HG02884 (cell line): ENCODE measurements around the gene ADCK1.
"Not testable (repeated sequence)": the region's sequence is repeated elsewhere in the genome, so short reads cannot be mapped to it uniquely, and the experiment has no call there.

ENCODE experiments used
- ATAC-seq: cut with Tn5 transposase; IDR thresholded peaks from one replicate; pipeline ENCODE4 v1.9.1; 2021; ENCODE audit warnings: mild to moderate bottlenecking, moderate library complexity; ENCODE audit not compliant: unreplicated experiment

Gene ADCK1

DNA sequence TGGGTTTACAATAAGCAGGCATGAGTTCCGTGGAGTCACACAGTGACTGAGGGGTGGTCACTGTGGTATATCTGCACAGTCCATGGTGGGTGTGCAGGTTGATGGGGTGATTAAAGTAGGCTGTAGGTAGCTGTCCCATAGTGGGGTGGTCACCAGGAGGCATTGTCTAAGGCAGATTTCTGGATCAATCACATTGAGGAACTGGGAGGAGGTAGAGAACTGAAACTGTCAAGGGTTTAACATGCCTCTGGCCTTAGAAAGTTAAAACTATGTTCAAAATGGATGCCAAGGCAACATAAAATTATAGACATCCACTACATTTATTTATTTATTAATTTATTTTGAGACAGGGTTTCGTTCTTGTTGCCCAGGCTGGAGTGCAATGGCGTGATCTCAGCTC lies 8.3 kb downstream of the ADCK1 start:
- no peak for ATAC-seq

DNA sequence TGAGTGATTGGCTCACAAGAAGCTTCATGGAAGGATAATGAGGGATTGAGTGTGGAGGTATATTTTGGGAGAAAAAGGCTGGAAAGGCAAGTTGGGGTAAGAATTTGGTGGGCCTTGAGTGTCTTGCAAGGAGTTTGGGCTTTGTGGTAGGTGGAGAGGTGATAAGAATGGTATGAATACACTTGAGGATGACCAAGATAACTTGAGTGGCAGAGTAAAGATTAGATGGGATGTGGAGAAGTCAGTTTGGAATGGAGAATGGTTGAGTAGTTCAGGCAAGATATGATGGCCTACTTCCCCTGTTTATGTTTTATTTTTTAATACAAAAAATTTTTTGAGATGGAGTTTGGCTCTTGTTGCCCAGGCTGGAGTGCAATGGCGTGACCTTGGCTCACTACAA lies 9.1 kb downstream of the ADCK1 start:
- ATAC-seq: no peak

DNA sequence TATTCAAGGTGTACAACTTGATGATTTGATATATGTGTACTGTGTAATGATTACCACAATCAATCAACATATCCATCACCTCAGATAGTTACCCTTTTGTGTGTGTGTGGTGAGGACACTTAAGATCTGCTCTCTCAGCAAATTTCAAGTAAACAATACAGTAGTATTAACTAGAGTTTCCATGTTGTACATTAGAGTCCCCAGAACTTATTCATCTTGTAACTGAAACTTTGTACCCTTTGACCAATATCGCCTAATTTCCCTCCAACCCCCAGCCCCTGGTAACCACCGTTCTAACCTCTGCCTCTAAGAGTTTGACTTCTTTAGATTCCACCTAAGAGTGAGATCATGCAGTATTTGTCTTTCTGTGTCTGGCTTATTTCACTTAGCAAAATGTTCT lies 12.1 kb downstream of the ADCK1 start:
- ATAC-seq: peak; percentile 69

DNA sequence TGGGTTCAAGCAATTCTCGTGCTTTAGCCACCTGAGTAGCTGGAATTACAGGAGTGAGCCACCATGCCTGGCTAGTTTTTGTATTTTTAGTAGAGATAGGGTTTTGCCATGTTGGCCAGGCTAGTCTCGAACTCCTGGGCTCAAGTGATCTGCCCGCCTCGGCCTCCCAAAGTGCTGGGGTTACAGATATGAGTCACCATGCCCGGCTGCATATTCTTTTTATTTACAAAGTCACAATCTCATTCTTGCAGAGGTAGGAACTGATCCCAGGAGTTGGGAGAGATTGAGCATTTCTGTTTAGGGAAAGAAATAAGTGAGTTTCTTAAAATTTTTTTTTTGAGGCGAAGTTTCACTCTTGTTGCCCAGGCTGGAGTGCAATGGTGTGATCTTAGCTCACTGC lies 12.8 kb downstream of the ADCK1 start:
- not testable (repeated sequence) for ATAC-seq

DNA sequence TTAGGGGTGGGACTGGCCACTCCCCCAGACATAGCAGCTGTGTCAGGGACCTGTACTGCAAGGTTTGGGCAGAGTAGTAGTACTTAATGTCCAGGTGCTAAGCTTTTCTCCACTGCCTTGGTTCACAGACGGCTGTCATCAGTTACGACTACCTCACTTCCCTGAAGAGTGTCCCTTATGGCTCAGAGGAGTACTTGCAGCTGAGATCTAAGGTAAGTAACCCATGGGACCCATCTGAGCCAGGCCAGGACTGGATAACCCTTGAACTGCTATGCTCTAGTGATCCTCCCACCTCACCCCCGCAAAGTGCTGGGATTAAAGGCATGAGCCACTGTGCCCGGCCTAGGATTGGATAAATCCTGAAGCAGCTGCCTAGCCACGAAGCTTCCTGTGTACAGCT lies 22.4 kb downstream of the ADCK1 start:
- no peak for ATAC-seq

DNA sequence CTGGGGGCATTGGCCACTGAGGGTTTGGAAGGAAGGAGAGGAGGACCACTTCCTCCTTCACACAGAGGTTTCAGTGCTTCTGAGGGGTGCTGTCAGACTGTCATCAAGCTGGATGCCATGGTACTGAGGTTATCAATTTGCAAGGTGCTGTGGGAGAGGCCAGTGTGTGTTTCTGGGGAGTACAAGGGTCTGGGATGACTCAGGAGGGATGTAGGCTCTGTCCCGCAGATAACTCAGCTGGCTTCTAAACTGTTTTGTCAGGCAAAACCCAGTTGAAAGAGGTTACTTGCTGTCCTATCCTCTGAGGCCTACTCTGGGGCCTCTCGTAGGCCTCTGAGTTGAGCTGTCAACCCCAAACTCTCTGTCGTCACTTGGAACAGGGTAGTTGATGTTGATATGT lies 22.8 kb downstream of the ADCK1 start:
- no peak for ATAC-seq

DNA sequence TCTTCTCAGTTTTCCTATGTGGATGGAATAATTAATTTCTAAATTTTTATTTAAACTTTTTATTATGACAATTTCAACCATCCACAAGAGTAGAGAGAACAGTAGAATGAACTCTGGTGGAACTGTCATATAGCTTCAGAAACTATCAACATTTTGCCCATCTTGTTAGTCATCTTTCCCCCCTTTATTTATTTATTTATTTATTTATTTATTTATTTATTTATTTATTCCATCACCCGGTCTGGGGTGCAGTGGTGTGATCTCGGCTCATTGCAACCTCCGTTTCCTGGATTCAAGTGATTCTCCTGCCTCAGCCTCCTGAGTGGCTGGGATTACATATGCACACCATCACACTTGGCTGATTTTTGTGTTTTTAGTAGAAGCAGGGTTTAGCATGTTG lies 23.5 kb downstream of the ADCK1 start:
- no peak for ATAC-seq

DNA sequence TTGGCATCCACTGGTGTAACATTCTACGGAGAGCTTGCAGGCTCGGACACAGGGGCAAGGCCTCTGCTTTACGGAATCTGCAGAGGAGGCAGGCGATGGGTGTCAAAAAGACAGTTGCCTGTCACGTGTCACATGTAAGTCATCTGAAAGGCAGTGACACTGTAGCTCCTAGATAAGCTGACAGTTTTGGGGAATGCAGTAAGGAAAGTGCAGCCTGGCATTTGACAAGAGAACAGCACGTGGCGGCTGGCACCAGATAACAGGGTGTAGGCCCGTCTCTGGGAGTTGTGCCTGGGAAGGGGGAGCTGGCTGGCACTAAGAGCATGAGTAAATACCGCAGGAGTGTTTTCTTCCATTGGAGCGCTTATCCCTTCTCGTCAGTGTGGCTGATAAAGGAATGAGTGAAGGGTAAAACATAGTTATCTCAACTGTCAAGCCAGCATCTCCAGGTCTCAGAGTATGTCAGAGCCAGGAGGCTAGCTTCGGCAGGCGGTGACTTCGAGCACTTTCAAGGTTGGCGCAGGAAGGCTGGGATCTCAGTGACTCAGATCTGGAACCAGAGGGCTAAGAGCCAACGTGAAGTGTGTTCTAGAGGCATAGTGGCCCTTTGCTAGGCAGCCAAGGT lies 26.1 kb downstream of the ADCK1 start:
- no peak for ATAC-seq

DNA sequence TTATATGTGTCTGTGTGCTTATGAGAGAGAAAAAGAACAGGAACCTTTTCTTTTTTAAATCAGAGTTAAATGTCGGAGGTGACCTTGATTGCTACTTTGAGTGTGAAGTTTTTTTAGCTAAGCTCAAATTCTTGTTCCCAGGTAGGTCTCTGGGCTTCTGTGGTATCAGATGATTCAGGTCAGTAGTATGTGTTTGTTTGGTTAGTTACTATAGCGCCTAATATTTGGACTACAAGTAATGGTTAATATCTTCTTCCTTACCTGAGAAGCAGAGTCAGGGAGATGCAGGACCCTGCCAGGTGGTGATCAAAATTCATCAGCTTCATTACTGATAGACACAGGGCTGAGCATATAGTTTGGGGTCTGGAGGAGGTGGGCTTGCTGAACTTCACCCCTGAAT lies 30.8 kb downstream of the ADCK1 start:
- ATAC-seq: no peak

DNA sequence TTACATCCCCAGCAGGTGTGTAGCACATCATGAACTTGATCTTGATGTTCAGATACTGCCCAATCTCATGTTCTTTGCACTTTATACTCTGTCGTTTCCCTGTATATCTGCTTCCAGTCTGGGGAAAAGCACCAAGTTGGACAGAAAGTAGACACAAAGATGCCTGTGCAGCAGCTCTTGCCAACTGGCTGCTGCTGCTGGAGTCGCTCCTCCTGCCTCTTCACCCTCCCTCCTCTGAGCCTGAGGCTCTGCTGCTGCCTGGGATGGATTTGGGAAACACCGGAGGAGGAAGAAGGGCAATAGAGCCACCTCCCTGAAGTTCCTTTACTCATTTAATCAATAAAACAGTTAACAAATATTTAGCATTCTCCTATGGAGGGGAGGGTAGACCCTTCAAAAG lies 32.4 kb downstream of the ADCK1 start:
- no peak for ATAC-seq

DNA sequence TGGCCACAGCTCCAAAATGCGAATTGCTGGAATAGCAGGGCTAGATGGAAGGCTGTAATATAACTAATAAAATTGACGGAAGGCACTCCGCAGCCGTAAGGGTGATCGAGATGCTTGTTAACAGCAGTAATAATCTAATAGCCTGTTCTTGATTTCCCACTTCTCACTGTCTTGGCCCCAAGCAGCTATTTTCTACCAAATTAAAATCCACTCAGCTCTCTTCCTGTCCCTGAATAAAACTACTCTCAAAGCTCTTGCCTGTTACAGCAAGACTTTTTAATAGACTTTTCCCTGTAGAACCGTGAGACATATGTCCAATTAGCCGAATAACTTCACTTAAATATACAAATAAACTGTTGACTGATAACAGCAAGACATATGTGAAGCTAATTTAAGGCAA lies 38.0 kb downstream of the ADCK1 start:
- no peak for ATAC-seq

DNA sequence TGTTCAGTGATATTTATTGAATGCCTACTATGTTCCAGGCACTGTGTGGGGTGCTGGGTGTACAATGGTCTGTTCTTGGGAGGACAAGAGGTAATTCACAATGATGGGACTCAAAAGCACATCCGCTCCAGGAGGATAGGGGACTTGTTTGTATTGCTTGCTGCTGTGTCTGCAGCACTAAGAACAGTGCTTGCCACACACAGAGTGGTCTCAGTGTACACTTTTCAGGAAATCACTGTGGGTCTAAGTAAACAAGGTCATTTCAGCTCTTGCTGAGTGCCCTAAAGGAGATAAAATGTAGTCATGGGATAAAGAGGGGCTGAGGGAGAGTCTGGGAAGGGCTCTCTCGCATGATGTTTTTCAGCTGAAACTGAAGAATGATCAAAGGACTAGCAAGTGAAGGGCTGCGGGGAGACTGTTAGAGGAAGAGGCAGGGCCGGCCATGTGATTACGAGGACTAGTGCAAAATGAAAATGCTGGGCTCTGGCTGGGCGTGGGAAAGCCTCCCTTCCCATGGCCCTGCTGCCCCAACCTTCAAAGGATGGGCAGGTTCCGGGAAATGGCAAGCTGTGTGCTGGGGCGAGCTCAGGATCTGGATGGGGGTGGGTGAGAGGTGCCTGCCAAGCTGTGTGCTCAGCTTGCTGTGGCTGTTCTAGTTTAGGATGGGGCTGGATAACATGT lies 39.1 kb downstream of the ADCK1 start:
- no peak for ATAC-seq

DNA sequence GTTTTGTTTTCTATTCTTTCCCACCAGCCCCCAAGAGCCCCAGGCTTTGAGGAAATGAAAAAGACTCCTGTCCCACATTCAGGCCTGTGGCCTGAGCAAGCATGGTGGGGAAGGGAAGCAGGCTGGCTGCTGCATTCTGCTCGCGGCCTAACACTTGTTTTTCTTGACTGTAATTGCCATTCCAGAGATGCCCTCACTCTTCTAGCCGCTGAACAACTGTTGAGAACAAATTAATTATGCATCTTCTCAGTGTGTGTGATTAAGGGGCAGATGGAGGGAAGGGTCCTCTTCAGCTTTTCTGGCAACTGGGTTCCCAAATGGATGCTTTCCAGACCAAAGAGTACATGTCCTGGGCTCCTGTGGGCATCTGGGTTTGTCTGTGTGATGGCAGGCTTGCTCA lies 43.3 kb downstream of the ADCK1 start:
- ATAC-seq: no peak

DNA sequence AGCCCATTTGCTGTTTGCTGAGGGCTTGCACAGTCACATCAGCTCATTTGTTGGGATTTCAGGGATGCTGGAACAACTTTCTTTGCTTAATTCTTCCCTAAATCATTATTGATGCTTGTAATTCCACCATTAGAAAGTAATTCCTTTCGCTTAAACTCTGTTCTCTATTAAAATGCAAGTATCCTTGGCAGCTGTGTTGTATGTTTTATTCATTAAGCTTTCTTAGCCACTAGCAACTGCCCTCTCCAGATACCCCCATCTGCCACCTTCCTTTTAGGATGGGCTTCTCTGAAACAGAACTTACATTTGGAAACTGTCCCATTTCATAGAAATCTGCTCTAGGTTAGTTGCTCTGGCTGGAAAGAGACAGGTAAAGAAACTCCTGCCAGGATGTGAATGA lies 43.7 kb downstream of the ADCK1 start:
- ATAC-seq: no peak

DNA sequence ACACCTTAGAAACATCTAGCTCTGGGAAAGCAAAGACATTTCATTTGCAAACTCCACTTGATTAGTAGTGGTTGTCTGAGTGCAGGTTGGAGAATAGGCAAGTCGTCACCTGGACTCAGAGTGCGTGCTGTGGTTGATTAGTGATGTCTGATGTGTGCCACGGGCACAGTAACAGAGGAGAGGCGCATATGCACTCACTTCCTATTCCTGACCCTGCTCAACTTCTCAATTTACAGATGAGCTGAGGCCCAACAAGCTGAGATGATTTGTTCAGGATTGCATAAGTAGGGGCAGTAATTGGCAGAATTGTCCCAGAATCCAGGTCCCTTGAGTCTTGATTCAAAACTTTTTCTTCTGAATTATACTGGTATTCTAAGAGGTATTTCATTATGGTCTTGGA lies 44.9 kb downstream of the ADCK1 start:
- no peak for ATAC-seq

DNA sequence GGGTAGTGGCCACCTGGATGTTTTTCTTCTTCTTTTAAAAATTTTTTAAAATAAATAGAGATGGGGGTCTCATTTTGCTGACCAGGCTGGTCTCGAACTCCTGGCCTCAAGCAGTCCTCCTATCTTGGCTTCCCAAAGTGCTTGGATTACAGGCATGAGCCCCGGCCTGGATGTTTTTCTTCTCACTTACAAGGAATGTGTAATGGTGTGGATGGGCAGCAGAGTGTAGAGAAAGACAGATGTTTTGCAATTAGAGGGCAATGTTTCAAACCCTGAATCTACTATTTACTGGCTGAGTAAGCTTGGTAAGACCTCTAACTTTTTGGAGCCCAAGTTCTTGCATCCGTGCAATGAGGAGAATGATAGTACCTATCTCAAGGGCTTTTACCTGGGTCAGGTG lies 48.1 kb downstream of the ADCK1 start:
- no peak for ATAC-seq

DNA sequence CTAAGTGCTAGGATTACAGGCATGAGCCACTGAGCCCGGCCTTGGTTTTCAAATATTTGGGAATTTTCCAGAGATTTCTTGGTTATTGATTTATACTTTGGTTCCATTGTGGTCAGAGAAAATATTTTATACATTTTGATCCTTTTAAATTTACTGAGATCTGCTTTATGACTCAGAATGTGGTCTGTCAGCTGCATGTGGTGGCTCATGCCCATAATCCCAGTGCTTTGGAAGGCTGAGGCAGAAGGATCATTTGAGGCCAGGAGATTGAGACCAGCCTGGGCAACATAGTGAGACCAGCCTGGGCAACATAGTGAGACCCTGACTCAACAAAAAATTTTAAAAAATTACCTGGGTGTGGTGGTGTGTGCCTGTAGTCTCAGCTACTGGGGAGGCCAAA lies 49.8 kb downstream of the ADCK1 start:
- ATAC-seq: no peak

DNA sequence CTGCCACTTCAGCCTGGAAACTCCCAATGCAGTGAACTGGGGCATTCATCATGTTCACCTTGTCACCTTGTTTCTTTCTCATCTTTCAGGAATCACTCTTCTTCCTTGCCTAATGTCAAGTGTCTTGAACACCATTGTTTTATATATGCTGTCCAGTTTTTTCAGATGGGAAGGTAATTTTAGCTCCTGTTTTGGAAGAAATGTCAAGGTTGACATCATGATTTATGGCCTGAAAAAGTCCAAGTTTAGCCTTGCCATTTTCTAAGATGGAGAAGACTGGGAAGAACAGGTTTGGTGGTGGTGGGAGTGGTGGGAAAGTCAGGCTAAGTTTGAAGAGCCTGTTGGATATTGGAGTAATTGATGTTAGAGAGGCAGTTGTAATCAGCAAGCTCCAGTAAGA lies 54.0 kb downstream of the ADCK1 start:
- ATAC-seq: no peak

DNA sequence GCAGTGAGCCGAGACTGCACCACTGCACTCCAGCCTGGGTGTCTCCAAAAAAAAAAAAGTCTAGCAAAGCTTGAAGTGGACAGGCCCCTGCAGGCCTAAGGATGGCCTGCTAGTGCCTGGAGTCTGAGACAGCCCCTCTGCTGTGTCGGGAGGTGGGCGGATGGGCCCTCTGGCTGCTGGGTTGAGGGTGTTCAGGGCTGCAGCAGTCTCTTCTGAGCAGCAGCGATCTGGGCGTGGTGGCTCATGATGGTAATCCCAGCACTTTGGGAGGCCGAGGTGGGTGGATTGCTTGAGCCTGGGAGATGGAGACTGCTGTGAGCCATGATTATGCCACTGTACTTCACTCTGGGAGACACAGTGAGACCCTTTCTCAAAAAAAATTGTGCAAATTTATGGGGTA lies 57.0 kb downstream of the ADCK1 start:
- no peak for ATAC-seq

DNA sequence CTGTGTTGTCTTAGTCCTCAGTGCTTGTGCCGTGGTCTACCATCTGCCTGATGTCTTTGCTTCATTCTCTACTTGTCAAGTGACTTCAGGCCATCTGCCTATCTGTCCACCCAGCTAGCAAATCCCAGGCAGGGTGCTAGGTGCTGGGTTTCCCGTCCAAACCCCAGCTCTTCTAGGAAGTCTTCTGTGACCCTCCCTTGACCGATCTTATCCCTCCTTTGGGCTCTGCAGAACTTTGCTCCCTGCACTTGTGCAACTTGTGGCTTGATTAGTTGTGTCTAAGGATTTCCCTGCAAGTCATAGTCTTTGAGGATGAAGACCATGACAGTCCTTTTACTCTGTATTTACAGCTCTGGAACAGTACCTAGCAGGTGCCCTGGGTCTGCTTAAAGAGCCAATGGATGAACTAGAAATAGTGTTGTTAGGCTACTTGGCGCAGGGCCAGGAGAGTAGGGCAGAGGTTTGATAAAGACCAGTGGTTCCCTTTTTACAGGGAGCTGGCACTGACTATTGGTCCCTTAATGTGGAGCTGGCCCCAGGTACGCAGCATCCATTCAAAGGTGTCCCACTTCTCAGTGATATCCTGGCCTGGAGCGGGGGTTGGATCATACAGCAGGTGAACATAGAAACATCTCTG lies 60.1 kb downstream of the ADCK1 start:
- no peak for ATAC-seq

DNA sequence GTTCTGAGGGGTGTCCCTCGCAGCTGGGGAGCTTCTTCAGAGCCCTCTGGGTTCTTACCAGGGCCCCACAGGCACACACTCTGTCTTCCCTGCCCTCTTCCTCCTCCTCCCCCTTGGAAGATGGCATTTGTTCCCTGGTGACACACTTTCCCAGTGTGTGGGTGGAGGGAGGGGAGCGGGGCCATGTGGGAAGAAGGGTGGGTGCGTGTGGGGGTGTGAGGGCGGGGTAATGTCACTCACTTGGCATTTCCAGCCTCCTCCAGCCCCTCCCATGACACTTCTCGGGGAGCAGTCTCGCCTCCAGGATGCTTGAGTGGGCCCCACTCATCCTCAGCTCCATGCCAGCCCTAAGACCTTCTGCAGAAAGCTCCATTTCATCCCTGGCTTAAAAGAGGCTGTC lies 61.3 kb downstream of the ADCK1 start:
- no peak for ATAC-seq

DNA sequence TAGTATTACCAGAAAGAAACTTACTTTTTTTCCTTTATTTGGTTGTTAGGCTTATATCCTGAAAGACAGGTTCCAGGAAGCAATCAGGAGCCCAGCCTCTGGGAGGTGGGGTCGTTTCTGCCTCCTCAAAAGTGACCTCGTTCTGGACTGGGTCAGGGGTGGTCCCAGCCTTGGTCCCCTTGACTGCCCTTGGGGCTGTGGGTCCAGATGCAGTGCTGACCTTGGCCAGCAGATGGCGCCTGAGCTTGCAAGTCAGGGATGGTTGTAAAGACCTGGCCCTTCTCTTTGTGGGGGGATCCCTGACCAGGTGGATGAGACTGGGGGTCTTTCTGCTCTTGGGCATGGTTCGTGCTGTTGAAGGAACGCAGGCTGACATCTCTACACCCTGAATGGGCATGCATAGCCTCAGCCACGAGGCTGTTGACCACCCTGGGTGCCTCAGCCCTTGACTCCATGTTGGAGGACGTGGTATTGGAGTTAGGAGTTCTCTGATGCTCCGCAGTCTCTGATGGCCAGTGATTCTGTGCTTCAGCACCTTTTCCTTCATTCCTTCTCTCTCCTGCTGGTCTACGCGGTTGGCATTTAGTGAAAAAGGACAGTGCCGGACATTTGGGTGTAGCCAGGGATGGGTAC lies 62.4 kb downstream of the ADCK1 start:
- ATAC-seq: peak; percentile 87
